ENCODE measurements around the gene TNNI2. TPM values are rescaled to one million over a fixed set of nuclear protein-coding genes. Genes with fewer than 3 reads are reported as not detected.

Gene TNNI2
- total and polyA plus RNA-seq, 2 experiments from 2014 or later = 0.73 to 5.5 TPM

DNA sequence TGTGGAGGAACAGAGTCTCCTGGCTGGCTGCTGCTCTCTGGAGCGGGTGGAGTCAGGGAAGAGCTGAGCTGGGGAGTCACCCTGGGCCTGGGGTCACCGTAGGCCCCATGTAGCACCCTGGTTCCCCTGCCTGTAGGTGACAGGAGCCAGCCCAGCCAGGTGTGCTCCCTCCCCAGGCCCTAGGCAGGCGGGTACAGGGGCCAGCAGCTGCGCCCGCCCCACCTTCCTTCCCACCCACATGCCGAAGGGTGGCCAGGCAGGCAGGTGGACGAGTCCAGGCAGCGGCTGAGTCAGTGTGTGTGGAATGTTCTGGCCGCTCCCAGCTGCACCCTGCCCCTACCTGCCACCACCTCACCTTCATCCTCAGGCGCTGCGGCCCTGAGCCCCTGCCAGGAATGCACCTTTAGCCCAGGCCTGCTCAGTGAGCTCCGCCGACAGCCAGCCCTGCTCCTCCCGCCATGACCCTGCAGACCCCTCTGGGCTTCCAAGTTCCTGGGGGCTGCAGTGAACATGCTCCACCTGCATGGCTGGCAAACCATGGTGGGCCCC lies 4.6 kb upstream of the TNNI2 start:
- H3K79me2 ChIP-seq = peaks cover 3% of the 10 kb centered on the region
- H3K4me3 ChIP-seq = no peak overlapping the region
- 62% methylated on average over 14 of the region's 14 CpGs for WGBS (ENCODE audit: low lambda C conversion rate, missing lambda C conversion rate)
- TF ChIP-seq EZH2phosphoT487 (IDR thresholded peaks at IDR 0.05; ENCODE audit: low read depth, severe bottlenecking, unreplicated experiment) (no peak), EZH2 (IDR thresholded peaks at IDR 0.05; ENCODE audit: borderline replicate concordance) (no peak)
- TF ChIP-seq, protein P1, sequence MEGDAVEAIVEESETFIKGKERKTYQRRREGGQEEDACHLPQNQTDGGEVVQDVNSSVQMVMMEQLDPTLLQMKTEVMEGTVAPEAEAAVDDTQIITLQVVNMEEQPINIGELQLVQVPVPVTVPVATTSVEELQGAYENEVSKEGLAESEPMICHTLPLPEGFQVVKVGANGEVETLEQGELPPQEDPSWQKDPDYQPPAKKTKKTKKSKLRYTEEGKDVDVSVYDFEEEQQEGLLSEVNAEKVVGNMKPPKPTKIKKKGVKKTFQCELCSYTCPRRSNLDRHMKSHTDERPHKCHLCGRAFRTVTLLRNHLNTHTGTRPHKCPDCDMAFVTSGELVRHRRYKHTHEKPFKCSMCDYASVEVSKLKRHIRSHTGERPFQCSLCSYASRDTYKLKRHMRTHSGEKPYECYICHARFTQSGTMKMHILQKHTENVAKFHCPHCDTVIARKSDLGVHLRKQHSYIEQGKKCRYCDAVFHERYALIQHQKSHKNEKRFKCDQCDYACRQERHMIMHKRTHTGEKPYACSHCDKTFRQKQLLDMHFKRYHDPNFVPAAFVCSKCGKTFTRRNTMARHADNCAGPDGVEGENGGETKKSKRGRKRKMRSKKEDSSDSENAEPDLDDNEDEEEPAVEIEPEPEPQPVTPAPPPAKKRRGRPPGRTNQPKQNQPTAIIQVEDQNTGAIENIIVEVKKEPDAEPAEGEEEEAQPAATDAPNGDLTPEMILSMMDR (IDR thresholded peaks at IDR 0.05; ENCODE audit: poor library complexity) = no peak
- DNase-seq (ENCODE audit: low spot score) = peak; percentile 92
- no peaks in the 10 kb centered on the region for H3K36me3 ChIP-seq (replicated peaks; ENCODE audit: insufficient read depth, low read depth)
- peak overlapping the region; percentile 100 for H3K27ac ChIP-seq
- no peaks in the 10 kb centered on the region for H3K9me2 ChIP-seq (replicated peaks; ENCODE audit: insufficient read depth)
- H3K4me1 ChIP-seq (ENCODE audit: insufficient read depth) = peaks cover 70% of the 10 kb centered on the region
- H4K20me1 ChIP-seq (ENCODE audit: insufficient read depth, poor library complexity, severe bottlenecking) = no peaks in the 10 kb centered on the region
- H2AFZ ChIP-seq = no peak overlapping the region
- no peaks in the 10 kb centered on the region for H3K9me3 ChIP-seq (ENCODE audit: low read depth)
- no peaks in the 10 kb centered on the region for H3K27me3 ChIP-seq
- H3K4me2 ChIP-seq = peak overlapping the region; percentile 41

DNA sequence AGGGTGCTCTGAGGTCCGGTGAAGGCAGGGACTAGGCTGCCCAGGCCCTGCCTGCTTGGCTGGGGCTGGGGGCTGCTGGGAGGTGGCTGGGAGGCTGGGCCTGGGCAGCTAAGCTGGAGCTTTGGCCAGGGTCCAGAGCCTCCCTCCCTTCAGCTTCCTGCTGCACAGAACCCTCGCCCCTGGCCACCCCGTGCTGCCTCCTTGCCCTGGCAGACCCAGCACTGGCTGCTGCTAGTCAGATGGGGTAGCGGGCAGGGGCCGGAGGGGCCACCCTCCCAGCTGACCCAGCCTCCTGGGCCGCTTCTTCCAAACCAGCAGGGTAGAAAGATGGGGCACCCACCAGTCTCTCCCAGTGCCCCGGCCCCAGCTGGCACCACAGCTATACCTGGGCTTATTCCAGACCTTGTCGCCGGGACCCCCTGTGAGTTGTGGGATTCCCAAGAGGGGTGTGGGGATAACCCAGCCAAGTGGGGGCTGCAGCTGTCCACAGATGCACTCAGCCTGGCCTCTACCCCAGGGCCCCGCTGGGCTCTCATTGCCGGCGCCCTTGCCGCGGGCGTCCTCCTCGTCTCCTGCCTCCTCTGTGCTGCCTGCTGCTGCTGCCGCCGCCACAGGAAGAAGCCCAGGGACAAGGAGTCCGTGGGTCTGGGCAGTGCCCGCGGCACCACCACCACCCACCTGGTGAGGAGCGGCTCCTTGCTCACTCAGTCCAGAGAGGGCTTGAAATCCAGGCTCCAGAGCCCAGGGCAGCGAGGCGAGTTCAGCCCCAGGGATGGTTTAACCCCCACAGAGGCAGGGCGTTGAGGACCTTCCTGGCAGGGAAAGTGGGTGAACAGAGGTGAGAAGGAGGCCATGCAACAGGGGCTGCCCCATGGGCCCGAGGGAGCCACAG lies 3.8 kb upstream of the TNNI2 start, which contains the start of gene SYT8:
SYT8 (plus strand) TSS at position 212 of the 892 bp plus-strand sequence; CDS start at position 328, 116 bp downstream.
- no peak for TF ChIP-seq EZH2phosphoT487 (IDR thresholded peaks at IDR 0.05; ENCODE audit: low read depth, severe bottlenecking, unreplicated experiment)
- no peak for TF ChIP-seq EZH2 (IDR thresholded peaks at IDR 0.05; ENCODE audit: borderline replicate concordance)
- TF ChIP-seq, protein P1 (IDR thresholded peaks at IDR 0.05; ENCODE audit: poor library complexity) = no peak
- no peaks in the 10 kb centered on the region for H3K9me2 ChIP-seq (replicated peaks; ENCODE audit: insufficient read depth)
- H3K4me3 ChIP-seq = no peak within 1 kb of the TSS
- H3K4me2 ChIP-seq = peak within 1 kb of the TSS; percentile 41
- H4K20me1 ChIP-seq (ENCODE audit: insufficient read depth, poor library complexity, severe bottlenecking) = no peaks in the 10 kb centered on the region
- 92% methylated on average over 26 of the region's 26 CpGs for WGBS (ENCODE audit: low lambda C conversion rate, missing lambda C conversion rate)
- H3K36me3 ChIP-seq (replicated peaks; ENCODE audit: insufficient read depth, low read depth) = no peaks in the 10 kb centered on the region
- peak within 1 kb of the TSS; percentile 100 for H3K27ac ChIP-seq
- no peaks in the 10 kb centered on the region for H3K27me3 ChIP-seq
- H3K79me2 ChIP-seq = peaks cover 3% of the 10 kb centered on the region
- no peaks in the 10 kb centered on the region for H3K9me3 ChIP-seq (ENCODE audit: low read depth)
- DNase-seq (ENCODE audit: low spot score) = peak; percentile 52
- no peak within 1 kb of the TSS for H2AFZ ChIP-seq
- peaks cover 62% of the 10 kb centered on the region for H3K4me1 ChIP-seq (ENCODE audit: insufficient read depth)

GRCh38 chr11:1835671-1836010 lies 3.1 kb upstream of the TNNI2 start:
- Histone ChIP-seq H3K4me2 (no peak overlapping the region), H3K9me2 (replicated peaks; ENCODE audit: insufficient read depth) (no peaks in the 10 kb centered on the region), H3K4me3 (no peak overlapping the region), H3K27ac (peak overlapping the region; percentile 100), H3K4me1 (ENCODE audit: insufficient read depth) (peaks cover 56% of the 10 kb centered on the region), H3K36me3 (replicated peaks; ENCODE audit: insufficient read depth, low read depth) (no peaks in the 10 kb centered on the region), H3K79me2 (peaks cover 3% of the 10 kb centered on the region), H3K9me3 (ENCODE audit: low read depth) (no peaks in the 10 kb centered on the region), H4K20me1 (ENCODE audit: insufficient read depth, poor library complexity, severe bottlenecking) (no peaks in the 10 kb centered on the region), H3K27me3 (no peaks in the 10 kb centered on the region), H2AFZ (no peak overlapping the region)
- TF ChIP-seq, protein P1 (IDR thresholded peaks at IDR 0.05; ENCODE audit: poor library complexity) = no peak
- TF ChIP-seq EZH2phosphoT487 (IDR thresholded peaks at IDR 0.05; ENCODE audit: low read depth, severe bottlenecking, unreplicated experiment) (no peak), EZH2 (IDR thresholded peaks at IDR 0.05; ENCODE audit: borderline replicate concordance) (no peak)
- 89% methylated on average over 10 of the region's 12 CpGs for WGBS (ENCODE audit: low lambda C conversion rate, missing lambda C conversion rate)
- DNase-seq (ENCODE audit: low spot score) = no peak

All from hepatocyte (in vitro differentiated cells).